Natural killer cell (primary cell): ENCODE data around the gene TSEN54. TPM values are rescaled to one million over a fixed set of nuclear protein-coding genes. Genes with fewer than 3 reads are reported as not detected.

ENCODE experiments used
- ATAC-seq, 3 donors: fragments of 150-1000 bp in 2 of 3; fragments of 200-7000 bp in 1 of 3; cut with Tn5 transposase; 1 replicate in 1 of 3; 2 replicates in 2 of 3; pipeline ENCODE4 v1.10.0; 2021; ENCODE audit warnings: mild to moderate bottlenecking in 2 of 3, moderate library complexity in 2 of 3
- DNase-seq, 2 donors: peaks; one replicate each; pipeline versions ENCODE4 v3.0.0 to v3.0.0-alpha.2; 2013 to 2021; ENCODE audit warnings: mixed read lengths in 1 of 2
- H3K27ac ChIP-seq: one replicate; pipeline ENCODE4 v1.5.1; 2013; ENCODE audit warnings: mild to moderate bottlenecking, low read length
- H3K27me3 ChIP-seq: one replicate; pipeline ENCODE4 v1.6.1; 2013; ENCODE audit warnings: low read length; ENCODE audit not compliant: control insufficient read depth, insufficient read depth
- H3K36me3 ChIP-seq: one replicate; pipeline ENCODE4 v1.6.1; 2013; ENCODE audit warnings: low read length; ENCODE audit not compliant: control insufficient read depth, insufficient read depth
- H3K4me1 ChIP-seq: one replicate; pipeline ENCODE4 v1.6.1; 2013; ENCODE audit warnings: low read length; ENCODE audit not compliant: control insufficient read depth, insufficient read depth
- H3K4me3 ChIP-seq: one replicate; pipeline ENCODE4 v1.5.1; 2013; ENCODE audit warnings: low read length
- H3K9me3 ChIP-seq: one replicate; pipeline ENCODE4 v1.6.1; 2013; ENCODE audit warnings: low read length; ENCODE audit not compliant: control insufficient read depth, insufficient read depth
- H3K27ac Mint-ChIP-seq, 2 donors: one replicate each; pipeline ENCODE4 v1.8.0; 2022; ENCODE audit warnings: mild to moderate bottlenecking in 2 of 2, mixed read lengths in 2 of 2, moderate library complexity in 1 of 2
- H3K27me3 Mint-ChIP-seq, 2 donors: one replicate each; pipeline ENCODE4 v1.8.0; 2022; ENCODE audit warnings: low read depth in 2 of 2, mixed read lengths in 2 of 2
- H3K36me3 Mint-ChIP-seq: one replicate; pipeline ENCODE4 v1.8.0; 2022; ENCODE audit warnings: mixed read lengths
- H3K4me1 Mint-ChIP-seq, 2 donors: one replicate each; pipeline ENCODE4 v1.8.0; 2022; ENCODE audit warnings: mixed read lengths in 2 of 2
- H3K4me3 Mint-ChIP-seq: one replicate; pipeline ENCODE4 v1.8.0; 2022; ENCODE audit warnings: mild to moderate bottlenecking, moderate library complexity, mixed read lengths
- H3K9me3 Mint-ChIP-seq, 2 donors: one replicate each; pipeline ENCODE4 v1.8.0; 2022; ENCODE audit warnings: mixed read lengths in 2 of 2
- CTCF ChIP-seq: fragments of 200-600 bp; IDR thresholded peaks from one replicate; pipeline ENCODE4 v1.8.0; 2022; ENCODE audit warnings: antibody characterized with exemption
- WGBS: methylation state at CpG from one replicate; pipeline ENCODE4 v1.1.7; 2013; ENCODE audit warnings: missing lambda C conversion rate; ENCODE audit not compliant: insufficient coverage; 5-methylcytosine and 5-hydroxymethylcytosine counted together
- intact Hi-C: fragments of 100-400 bp; cut with micrococcal nuclease; formaldehyde crosslinking; loops from one replicate; pipeline ENCODE4 v1.14.2; 2022
- total RNA-seq, 4 donors: library from RNA; stranded (reverse); fragments of 120-200 nt in 1 of 4; gene quantifications; one replicate each; pipeline versions ENCODE4 v1.2.3 to v1.2.4, GENCODE V29; 2013 to 2022

Gene TSEN54
- total RNA-seq, 3 donors from 2014 or later (not counting 1 experiment from before 2014, with no cell fraction given), result 180 to 224 (median 186) TPM

- Mint-ChIP-seq H3K36me3 (no peaks in the 10 kb centered on the region), H3K4me1 (peaks cover 14 to 18% of the 10 kb centered on the region in 2 donors), H3K27me3 (no peaks in the 10 kb centered on the region), H3K4me3 (no peak overlapping the region), H3K27ac (no peak overlapping the region), H3K9me3 (no peaks in the 10 kb centered on the region)
- Histone ChIP-seq H3K27me3 (no peaks in the 10 kb centered on the region), H3K9me3 (no peaks in the 10 kb centered on the region), H3K4me1 (peaks cover 31% of the 10 kb centered on the region), H3K4me3 (no peak overlapping the region), H3K36me3 (no peaks in the 10 kb centered on the region), H3K27ac (no peak overlapping the region)
- TF ChIP-seq CTCF, result no peak
- WGBS, result 97% methylated on average over 17 of the region's 17 CpGs
- intact Hi-C loops, result no loop called here
- ATAC-seq (no peak), DNase-seq (no peak)
Measured at GRCh38 chr17:75513641-75514000, 2.7 kb upstream of the TSEN54 start.

- no peaks in the 10 kb centered on the region for H3K27me3 ChIP-seq
- H3K36me3 Mint-ChIP-seq, result no peaks in the 10 kb centered on the region
- TF ChIP-seq CTCF, result no peak
- H3K9me3 ChIP-seq, result no peaks in the 10 kb centered on the region
- H3K4me3 ChIP-seq, result no peak overlapping the region
- H3K36me3 ChIP-seq, result peaks cover 4% of the 10 kb centered on the region
- H3K9me3 Mint-ChIP-seq, result no peaks in the 10 kb centered on the region
- WGBS, result 70% methylated on average over 15 of the region's 15 CpGs
- ATAC-seq (no peak), DNase-seq (no peak)
- peaks cover 39% of the 10 kb centered on the region for H3K4me1 ChIP-seq
- H3K27ac ChIP-seq, result no peak overlapping the region
- H3K4me3 Mint-ChIP-seq, result peak overlapping the region; percentile 55
- intact Hi-C loops, result no loop called here
- no peaks in the 10 kb centered on the region for H3K27me3 Mint-ChIP-seq
- H3K4me1 Mint-ChIP-seq, result peaks cover 19 to 23% of the 10 kb centered on the region in 2 donors
- no peak overlapping the region for H3K27ac Mint-ChIP-seq
Measured at GRCh38 chr17:75514299-75514918, 1.9 kb upstream of the TSEN54 start.

- H3K27ac Mint-ChIP-seq, result no peak overlapping the region
- 6% methylated on average over 50 of the region's 50 CpGs for WGBS
- H3K36me3 ChIP-seq, result peaks cover 8% of the 10 kb centered on the region
- H3K36me3 Mint-ChIP-seq, result no peaks in the 10 kb centered on the region
- no peaks in the 10 kb centered on the region for H3K9me3 Mint-ChIP-seq
- no peak overlapping the region for H3K4me3 ChIP-seq
- H3K27ac ChIP-seq, result no peak overlapping the region
- no peaks in the 10 kb centered on the region for H3K9me3 ChIP-seq
- peaks cover 40% of the 10 kb centered on the region for H3K4me1 ChIP-seq
- no peak for ATAC-seq
- TF ChIP-seq CTCF, result no peak
- peak overlapping the region; percentile 17 for H3K4me3 Mint-ChIP-seq
- H3K27me3 Mint-ChIP-seq, result no peaks in the 10 kb centered on the region
- intact Hi-C loops, result loop anchor here (5.0 kb wide), 2 partner anchors 72 to 228 kb away; partner anchors contain the start of genes MYO15B and SLC25A19
- no peaks in the 10 kb centered on the region for H3K27me3 ChIP-seq
- H3K4me1 Mint-ChIP-seq, result peaks cover 19 to 23% of the 10 kb centered on the region in 2 donors
- DNase-seq, result no peak
Measured at GRCh38 chr17:75514919-75515495, 1.3 kb upstream of the TSEN54 start.
